ENCODE measurements around the gene ABHD4.
"Not testable (repeated sequence)": the region's sequence is repeated elsewhere in the genome, so short reads cannot be mapped to it uniquely, and the experiment has no call there.

Gene ABHD4

DNA sequence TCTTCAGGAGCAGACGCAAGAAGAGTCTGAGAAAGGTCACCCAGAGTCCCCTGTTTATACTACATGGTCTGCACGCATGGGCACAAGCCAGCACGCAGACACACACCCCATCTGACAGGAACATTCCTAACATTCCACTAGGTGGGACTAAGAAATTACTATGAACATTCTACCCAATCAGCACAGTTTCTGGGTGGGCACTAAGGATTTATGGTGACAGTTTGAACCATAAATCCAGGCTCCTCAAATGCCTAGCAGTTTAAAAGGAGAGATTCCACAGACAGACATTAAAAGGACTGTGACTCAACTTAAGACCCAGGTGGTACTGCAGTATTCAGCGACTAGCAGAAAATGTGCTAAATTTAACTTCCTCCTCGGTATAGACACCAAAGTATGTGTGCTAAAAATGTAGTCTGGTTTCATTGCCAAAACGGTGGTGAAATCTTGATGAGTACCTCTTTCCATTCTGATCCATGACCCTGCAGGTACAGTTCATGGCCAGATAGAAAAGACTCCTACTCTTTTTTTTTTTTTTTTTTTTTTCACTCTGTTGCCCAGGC lies 16.2 kb downstream of the ABHD4 start:
- DNase-seq (ENCODE audit: low read depth, low spot score) = peak; percentile 93
- H3K27ac ChIP-seq = peak overlapping the region; percentile 61

DNA sequence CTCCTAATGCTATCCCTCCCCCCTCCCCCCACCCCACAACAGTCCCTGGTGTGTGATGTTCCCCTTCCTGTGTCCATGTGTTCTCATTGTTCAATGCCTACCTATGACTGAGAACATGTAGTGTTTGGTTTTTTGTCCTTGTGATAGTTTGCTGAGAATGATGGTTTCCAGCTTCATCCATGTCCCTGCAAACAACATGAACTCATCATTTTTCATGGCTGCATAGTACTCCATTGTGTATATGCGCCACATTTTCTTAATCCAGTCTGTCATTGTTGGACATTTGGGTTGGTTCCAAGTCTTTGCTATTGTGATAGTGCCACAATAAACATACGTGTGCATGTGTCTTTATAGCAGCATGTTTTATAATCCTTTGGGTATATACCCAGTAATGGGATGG lies 17.7 kb downstream of the ABHD4 start:
- H3K27ac ChIP-seq; DNase-seq (ENCODE audit: low read depth, low spot score): not testable (repeated sequence)

DNA sequence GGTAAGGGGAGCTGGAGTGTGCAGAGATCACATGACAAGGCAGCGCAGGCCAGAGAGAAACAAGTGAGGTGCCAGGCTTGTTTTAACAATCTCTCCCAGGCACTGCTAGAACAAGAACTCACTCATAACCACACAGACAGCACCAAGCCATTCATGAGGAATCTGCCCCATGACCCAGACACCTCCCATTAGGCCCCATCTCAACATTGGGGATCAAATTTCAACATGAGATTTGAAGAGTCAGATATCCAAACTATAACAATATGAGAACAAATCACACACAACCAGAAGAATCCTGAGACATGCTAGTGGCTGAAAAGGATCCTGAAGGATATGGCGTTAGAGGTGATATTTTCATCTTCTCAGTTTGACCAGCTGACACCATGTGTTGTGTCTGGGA lies 24.2 kb downstream of the ABHD4 start:
- DNase-seq (ENCODE audit: low read depth, low spot score) = no peak
- no peak overlapping the region for H3K27ac ChIP-seq

DNA sequence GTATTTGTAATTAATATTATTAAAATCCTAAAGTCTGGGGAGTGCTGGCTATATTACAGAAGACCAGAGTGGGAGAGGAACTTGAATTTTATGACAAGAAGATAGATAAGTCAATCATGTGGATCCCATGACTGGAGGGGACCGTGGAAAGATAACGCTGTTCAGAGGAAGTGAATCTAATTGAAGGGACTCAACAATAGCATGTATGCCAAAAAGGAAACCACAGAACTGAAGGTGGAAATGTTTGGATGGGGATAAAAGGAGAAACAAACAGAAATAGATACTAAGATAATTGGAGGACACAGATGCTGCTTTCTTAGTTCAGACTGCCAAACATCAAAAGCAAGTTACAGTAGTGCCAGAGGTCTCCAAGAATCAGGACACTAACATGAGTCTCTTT lies 24.9 kb downstream of the ABHD4 start:
- no peak for DNase-seq (ENCODE audit: low read depth, low spot score)
- no peak overlapping the region for H3K27ac ChIP-seq

DNA sequence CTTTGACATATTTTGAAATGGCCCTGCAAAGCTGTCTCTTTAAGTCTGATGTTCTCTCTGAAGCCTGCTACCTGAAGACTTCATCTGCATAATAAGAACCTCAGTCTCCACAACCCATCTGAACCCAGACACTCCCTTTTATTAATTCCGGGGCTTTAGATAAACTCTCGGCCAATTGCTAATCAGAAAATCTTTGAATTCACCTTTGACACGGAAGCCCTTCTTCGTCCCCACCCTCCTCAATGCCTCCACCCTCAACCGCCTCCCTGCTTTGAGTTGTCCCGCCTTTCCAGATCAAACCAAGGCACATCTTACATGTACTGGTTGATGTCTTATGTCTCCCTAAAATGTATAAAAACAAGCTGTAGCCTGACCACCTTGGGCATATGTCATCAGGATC lies 28.5 kb downstream of the ABHD4 start:
- DNase-seq (ENCODE audit: low read depth, low spot score) = no peak
- no peak overlapping the region for H3K27ac ChIP-seq

DNA sequence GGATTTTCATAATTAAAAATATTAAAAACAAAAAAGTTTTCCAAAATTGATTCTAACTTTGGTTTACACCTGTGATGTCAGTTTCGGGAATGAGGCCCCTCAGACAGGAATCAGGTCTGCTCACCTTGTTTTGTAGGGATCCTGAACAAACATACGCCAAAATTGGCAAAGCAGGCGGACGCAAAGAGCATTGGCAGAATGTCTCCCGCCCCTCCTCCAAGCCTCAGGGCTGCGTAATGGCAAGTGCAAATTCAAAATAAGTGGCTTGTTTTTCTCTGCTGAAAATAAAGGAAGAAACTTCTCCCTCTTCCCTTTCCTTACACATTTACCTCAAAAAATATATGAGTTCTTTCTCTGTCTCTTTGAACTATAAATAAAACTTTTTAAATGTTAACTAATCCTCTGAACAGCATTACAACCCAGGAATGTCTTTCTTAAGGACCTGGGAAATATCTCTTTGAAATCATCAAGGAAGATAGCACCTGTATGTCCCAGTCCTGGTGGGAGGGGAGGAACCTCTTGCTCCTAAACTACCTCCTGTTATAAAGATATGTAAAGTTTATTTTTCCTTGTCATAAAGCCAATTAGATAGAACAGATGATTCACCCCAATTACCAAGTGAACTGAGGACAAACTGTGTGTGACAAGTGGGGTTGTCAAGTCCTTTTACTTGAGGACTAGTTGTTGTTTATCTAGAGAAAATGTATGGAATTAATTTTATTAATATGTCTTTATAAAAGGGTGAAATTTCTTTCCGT lies 29.6 kb downstream of the ABHD4 start:
- no peak for DNase-seq (ENCODE audit: low read depth, low spot score)
- H3K27ac ChIP-seq = no peak overlapping the region

DNA sequence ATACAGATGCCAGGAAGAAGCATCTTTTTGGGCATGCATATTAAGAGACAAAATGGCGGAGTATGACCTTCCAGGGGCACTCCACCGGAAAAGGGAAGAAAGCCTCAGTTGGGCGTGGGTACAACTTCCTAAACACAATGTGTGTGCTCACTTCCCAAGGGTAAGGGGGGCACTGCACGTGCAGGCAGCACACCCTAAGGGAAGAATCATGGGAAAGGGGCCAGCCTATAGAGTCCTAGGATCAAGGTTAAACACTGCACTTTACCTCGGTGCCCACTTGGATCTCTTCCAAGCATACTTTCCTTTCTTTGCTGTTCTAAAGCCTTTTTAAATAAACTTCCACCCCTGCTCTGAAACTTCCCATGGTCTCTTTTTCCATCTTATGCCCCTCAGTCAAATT lies 31.3 kb downstream of the ABHD4 start:
- H3K27ac ChIP-seq = no peak overlapping the region
- DNase-seq (ENCODE audit: low read depth, low spot score) = no peak

DNA sequence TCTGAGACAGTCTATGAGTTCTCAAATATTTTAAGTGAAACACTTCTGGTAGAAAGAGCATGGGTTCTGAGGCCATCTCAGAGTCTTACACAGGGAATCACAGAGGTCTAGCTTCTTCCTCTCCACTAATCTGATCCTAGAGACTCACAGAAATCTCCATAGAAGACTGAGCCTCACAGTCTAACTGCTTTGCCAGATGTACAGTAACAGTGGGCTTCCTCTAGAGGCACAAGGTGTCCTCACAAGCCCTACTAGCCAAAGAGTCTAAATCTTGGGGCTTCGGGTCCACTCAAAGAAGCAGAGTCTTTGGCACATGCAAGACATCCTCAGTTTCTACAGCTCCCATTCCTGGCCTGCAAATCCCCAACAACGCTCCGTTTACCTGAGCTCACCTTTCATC lies 32.0 kb downstream of the ABHD4 start:
- no peak for DNase-seq (ENCODE audit: low read depth, low spot score)
- H3K27ac ChIP-seq = no peak overlapping the region

DNA sequence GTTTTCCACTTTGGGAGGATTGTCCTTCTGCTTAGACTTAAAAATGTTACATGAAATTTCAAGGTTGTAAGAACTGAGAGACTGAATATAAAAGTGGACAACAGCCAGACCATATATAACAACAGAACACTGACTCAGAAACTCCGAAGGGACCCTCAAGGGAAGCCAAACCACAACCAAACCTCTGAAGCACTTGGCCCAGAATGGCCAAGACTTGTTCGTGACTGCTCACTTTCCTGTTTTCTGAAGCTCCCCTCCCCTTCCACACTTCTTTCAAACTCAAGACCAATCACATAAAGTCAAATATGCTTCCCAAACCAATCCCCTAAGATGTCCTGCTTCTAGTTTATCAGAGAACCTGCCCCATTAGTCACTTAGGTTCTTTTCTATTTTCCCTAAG lies 32.4 kb downstream of the ABHD4 start:
- DNase-seq (ENCODE audit: low read depth, low spot score) = no peak
- no peak overlapping the region for H3K27ac ChIP-seq

DNA sequence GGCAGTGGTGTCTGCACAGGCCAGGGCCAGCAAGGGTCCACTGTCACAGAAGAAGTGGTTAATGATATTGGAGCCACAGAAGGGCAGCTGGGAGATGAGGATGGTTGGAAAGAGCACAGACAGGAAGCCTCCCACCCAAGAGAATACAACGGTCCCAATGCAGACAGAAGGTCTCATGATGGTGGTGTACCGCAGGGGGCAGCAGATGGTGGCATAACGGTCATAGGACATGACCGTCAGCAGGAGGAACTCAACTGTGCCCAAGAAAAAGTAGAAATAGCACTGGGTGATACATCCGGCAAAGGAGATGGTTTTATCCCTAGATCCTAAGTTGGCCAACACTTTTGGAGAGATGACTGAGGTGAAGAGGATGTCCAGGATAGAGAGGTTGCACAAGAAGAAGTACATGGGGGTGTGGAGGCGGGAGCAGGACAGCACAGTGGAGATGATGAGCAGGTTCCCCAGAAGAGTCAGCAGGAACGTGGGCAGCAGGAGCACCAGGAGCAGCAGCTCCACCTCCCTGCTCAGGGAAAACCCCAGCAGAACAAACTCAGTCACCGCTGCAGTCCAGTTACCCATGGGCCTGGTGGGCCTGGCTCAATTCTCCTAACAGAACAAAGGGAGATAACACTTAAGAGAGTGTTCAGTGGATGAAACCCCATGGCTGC lies 36.3 kb downstream of the ABHD4 start:
- no peak overlapping the region for H3K27ac ChIP-seq
- DNase-seq (ENCODE audit: low read depth, low spot score) = no peak

DNA sequence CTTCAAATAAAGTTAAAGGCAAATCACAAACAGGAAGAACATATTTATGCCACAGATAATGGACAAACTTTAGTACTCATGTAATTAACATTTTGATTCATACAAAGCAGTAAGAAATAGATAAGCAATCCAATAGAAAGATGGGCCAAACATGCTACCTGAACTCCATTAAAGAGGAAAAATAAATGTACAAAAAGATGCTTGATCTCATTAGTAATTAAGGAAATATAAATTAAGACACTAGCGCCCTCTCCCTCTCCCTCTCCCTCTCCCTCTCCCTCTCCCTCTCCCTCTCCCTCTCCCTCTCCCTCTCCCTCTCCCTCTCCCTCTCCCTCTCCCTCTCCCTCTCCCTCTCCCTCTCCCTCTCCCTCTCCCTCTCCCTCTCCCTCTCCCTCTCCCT lies 37.9 kb downstream of the ABHD4 start:
- not testable (repeated sequence) for DNase-seq (ENCODE audit: low read depth, low spot score); H3K27ac ChIP-seq

DNA sequence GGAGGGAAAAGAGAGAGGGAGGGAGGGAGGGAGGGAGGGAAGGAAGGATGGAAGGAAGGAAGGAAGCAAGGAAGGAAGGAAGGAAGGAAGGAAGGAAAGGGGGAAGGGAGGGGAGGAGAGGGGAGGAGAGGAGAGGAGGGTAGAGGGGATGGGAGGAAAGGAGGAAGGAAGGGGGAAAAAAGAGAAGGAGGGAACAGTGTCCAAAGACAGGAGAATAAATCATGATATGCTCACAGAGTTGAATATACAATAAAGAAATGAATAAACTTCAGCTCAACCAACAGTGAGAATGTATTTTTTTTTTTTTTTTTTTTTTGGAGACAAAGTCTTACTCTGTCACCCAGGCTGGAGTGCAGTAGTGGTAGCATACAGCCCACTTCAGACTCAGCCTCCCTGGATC lies 42.1 kb downstream of the ABHD4 start:
- DNase-seq (ENCODE audit: low read depth, low spot score) = no peak
- no peak overlapping the region for H3K27ac ChIP-seq

DNA sequence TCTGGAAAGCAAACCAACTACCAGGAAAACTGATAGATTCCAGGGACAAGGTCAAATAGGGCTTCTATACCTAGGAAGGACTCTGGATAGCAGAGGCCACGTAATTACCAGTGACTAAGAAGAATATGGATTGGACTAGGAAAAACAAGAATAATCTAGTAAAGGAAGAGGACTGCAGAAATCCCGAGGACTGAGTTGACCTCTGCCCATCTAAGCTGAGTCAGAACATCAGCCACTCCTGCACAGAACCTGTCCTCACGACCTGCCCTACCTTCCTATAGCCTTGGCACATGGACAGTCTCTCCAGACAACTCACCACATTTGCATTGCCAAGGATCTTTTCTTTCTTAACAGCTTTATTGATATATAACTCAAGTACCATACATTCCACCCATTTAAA lies 43.7 kb downstream of the ABHD4 start:
- no peak overlapping the region for H3K27ac ChIP-seq
- no peak for DNase-seq (ENCODE audit: low read depth, low spot score)

DNA sequence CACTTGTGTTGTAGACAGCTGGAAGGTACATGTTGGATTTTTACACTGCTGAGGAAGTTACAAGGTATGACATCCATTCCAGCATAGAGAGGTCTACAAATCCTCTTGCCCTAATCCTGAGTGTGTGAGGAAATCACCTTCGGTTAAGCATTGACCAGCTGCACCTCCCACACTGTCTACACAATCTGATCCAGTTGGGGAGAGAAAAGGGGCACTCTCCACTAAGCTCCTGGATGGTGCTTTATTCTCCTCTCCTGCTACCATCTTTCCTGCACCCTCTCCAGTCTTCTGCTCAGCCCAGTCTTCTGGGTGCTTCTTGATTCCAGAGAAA lies 46.2 kb downstream of the ABHD4 start, which contains the start of gene OR6J1:
Gene OR6J1, minus strand, starts transcription at position 48 of the 331 bp plus-strand sequence. CDS start 9,541 bp downstream, outside the sequence.
- H3K27ac ChIP-seq = no peak within 1 kb of the TSS
- no peak for DNase-seq (ENCODE audit: low read depth, low spot score)

DNA sequence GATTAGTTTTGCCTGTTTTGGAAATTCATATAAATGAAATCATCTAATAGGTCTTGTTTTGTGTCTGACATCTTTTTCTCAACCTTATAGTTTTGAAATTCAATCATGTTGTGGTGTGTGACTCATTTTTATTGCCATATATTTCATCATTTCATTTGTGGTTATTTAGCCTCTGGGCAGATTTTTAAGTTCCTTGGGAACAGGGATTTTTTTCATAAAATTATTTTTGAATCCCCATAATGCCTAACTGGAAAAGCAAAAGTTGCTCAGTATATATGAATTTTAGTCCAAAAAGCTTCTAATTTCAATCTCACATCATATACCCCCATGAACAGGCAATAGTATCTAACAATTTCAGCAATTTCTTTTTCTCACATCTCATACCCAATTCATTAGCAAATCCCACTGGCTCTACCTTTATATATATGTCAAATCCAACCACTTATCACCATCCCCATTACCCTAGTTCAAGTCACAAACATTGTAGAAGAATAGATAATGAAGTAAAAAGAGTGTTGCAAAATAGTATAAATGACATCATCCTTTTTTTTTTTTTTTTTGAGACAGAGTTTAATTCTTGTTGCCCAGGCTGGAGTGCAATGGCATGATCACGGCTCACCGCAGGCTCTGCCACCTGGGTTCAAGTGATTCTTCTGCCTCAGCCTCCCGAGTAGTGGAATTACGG lies 48.6 kb downstream of the ABHD4 start:
- H3K27ac ChIP-seq = peak overlapping the region; percentile 94
- peak; percentile 70 for DNase-seq (ENCODE audit: low read depth, low spot score)

DNA sequence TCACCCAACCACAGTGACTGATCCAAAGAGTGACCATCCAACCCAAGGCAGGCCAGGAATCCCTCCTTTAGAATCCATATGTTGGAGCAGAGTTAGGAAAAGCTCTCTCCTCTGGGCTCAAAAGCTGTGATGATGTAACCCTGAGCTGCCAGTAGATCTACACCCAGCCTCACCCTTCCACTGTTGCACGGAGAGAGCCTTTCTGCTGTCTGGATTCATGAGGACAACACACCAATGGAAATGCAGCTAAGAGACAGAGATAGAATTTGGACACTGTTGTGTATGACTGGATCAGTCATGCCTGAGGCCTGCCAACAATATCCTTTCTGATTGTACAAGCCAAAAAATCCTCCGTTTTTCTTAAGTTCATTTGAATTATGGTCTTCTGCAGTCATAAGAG lies 50.4 kb downstream of the ABHD4 start:
- peak overlapping the region; percentile 25 for H3K27ac ChIP-seq

DNA sequence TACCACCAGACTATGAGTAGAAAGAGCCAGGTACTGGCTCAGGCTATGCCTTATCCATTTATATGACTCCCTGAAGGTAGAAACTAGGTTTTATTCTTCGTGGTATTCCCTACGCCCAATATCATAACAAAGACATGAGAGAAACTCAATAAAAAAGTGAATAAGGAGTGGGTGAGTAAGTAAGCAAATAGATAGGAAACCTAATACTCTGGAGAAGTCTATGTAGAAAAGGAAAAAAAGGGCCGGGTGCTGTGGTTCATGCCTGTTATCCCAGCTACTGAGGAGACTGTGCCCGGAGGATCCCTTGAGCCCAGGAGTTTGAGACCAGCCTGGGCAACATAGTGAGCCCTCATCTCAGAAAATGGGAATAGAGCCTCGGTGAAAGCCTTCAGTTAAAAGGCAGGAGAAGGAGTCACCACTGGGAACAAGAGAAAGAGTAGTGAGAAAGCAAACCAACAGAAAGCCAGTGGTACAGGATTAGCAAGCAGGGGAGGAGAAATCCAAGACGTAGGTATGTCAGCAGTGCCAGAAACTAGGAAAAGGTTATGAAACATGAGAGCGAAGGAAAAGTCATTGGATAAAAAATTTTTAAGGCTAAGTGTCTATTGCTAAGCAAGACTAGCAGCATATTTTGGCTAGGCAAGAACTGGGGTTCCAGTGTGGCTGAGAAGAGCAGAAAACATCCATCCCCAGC lies 52.1 kb downstream of the ABHD4 start:
- peak overlapping the region; percentile 65 for H3K27ac ChIP-seq
- no peak for DNase-seq (ENCODE audit: low read depth, low spot score)

More for the DNA sequence above, 50.4 kb downstream of the ABHD4 start:
- no peak for DNase-seq (ENCODE audit: low read depth, low spot score)

DNA sequence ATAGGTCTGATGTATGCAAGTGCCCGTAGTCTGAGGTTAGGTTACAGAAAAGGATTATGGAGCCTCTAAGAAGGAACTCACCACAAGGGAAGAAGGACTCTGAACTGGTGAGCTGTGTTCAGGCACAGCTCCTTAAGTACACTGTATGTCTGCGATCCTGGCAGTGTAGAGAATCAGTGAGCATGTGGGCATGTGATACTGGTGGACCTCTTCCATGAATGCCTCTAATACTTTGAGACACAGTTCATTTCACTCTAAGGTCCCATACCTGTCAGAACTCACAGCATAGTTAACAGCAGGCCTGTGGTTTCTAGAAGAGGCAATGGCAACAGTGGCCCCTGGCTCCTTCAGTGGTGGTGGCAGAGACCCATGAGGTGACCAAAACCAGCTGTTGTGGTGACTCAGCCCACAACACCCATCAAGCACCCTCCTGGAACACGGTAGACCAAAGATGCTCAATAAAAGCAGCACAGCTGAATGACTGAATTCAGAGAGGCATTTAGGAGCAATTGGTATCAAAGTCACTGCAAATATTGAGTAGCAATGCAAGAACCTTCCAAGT lies 52.9 kb downstream of the ABHD4 start:
- peak; percentile 58 for DNase-seq (ENCODE audit: low read depth, low spot score)
- peak overlapping the region; percentile 65 for H3K27ac ChIP-seq

DNA sequence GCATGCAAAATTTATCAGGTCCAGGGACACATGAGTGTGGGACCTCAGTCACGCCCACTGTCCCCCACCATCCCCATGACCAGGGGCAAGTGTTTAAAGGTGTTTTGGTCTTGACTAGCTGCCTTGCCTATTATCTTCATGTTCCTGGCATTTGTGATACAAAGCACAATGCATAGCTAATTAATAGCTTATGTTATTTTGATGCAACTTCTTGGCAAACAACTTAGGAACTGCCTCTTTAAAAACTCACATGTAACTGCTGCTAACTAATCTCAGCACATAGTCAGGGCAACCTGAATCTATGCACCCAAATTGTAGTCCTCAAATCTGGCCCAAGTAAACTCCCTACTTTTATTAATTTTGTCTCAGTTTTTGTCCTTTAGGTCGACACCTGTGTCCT lies 53.5 kb downstream of the ABHD4 start:
- DNase-seq (ENCODE audit: low read depth, low spot score) = no peak
- no peak overlapping the region for H3K27ac ChIP-seq

DNA sequence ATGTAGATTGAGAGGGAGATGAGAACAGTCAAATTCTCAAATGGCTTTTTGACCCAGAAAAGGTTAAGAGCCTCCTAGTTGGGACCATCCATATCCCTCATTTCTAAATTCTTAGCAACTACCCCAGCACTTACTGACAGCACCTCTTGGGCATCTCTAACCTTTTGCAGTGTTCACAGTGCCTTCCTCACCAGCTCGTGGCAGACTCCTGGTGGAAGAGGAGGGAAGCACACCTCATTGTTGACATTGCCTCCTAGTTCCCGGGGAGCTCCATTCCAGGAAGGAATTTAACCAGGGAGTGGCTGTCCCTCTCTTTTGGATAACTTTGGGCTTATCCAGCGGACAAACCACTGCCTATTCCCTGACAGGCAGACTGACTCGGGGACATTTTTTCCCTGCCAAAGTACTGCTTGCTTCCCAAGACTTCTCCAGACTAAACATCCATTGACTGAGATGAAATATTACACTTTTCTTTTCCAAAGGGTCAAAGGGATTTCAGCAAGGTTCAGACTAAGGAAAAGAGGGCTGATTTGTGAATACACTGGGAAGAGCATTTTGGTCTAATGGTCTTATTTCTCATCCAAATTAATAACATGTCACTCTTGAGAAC lies 55.0 kb downstream of the ABHD4 start:
- no peak overlapping the region for H3K27ac ChIP-seq
- DNase-seq (ENCODE audit: low read depth, low spot score) = no peak

Measured in epithelial cell of prostate (primary cell).